ENCODE results near the gene BACH1.

The BACH1 gene

DNA sequence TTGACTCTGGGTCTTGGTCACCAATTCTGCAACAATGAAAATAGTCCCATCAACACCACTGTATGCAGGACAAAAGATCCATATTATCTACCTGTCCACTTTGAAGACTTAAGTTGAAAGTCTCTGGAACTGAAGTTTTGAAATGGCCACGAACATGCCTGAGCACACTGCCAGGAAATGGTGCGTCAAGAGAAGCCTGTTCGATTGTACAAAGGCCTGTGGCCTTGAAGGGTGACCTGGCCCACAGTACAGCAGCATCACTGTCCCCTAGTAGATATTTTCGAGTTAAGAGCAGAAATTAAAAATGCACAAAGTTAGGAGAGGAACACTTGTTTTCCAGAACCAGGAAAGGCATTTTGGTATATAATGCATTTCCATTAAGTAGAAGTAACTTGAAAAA, 78.5 kb downstream of the BACH1 start:
- no peak for DNase-seq (ENCODE audit: low read depth in 2 of 3, low spot score in 1 of 3)

DNA sequence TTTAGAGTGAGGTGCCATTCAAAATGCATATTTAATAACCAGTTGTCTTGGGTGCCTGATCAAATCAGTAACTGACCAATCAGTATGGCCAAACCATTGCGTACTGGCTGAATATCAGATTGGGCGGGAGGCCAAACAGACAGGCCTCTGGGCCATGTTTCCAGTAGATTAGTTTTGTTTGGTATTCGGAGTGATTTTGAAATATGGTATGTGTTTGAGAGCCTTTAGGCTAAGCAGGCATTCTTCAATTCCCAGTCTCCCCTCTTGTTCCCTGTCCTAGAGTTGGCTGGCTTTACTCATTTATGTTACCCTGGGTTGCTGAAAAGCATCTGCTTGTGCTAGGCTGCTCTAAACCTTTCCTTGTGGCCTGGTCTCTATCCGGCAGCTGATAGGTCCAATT, 80.1 kb downstream of the BACH1 start:
- DNase-seq (ENCODE audit: low read depth in 2 of 3, low spot score in 1 of 3): no peak

- DNase-seq (ENCODE audit: low read depth in 2 of 3, low spot score in 1 of 3): no peak
These were observed 80.9 kb downstream of the BACH1 start for GRCh38 chr21:29379517-29380054.

GRCh38 chr21:29382030-29382654, 83.4 kb downstream of the BACH1 start:
- no peak for DNase-seq (ENCODE audit: low read depth in 2 of 3, low spot score in 1 of 3)

- DNase-seq (ENCODE audit: low read depth in 2 of 3, low spot score in 1 of 3): no peak
These were observed 86.1 kb downstream of the BACH1 start for GRCh38 chr21:29384683-29385359.

- DNase-seq (ENCODE audit: low read depth in 2 of 3, low spot score in 1 of 3): no peak
These were observed 87.3 kb downstream of the BACH1 start for GRCh38 chr21:29385934-29386520.

DNA sequence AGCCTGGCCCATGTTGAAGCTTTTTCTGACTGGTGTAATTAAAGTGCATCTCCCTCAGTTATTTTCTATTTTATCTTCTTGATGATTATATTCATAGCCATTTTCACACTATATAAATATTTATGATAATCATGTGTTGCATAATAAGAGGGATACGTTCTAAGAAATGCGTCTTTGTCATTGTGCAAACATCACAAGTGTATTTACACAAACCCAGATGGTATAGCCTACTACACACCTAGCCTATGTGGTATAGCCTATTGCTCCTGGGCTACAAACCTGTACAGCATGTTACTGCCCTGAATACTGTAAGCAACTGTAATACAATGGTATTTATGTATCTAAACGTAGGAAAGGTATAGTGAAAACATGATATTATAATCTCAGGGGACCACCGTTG, 88.1 kb downstream of the BACH1 start:
- no peak for DNase-seq (ENCODE audit: low read depth in 2 of 3, low spot score in 1 of 3)

DNA sequence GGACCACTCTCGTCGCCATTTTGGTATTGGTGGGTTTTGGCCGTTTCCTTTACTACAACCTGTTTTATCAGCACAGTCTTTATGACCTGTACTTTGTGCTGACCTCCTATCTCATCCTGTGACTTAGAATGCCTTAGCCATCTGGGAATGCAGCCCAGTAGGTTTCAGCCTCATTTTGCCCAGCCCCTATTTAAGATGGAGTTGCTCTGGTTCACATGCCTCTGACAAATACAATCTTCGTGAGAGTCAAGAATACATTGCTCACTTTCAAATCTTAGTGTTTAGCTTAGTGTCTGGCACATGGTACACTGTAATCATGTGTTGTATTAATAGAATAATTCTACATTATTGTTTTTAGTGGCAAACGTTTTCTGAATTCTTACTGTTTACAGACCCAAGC, 88.9 kb downstream of the BACH1 start:
- DNase-seq (ENCODE audit: low read depth in 2 of 3, low spot score in 1 of 3): no peak

DNA sequence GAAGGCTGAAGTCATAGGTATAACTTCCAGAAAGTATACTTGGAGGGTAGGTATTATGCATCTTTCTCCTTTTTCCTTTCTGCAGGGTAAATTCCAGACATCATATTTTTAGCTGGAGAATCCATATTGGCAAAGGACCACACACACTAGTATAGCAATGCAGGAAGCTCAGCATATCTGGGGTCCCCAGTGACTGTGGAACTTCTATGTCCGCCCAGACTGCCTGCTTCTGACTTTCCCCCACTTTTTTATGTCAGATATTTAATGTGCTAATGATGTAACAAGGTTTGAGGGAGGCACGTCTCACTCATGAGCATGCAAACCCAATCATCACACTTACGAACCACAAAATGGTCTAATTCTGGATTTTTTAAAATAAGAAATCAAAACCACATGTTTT, 90.4 kb downstream of the BACH1 start:
- no peak for DNase-seq (ENCODE audit: low read depth in 2 of 3, low spot score in 1 of 3)

- no peak for DNase-seq (ENCODE audit: low read depth in 2 of 3, low spot score in 1 of 3)
These were observed 92.1 kb downstream of the BACH1 start for GRCh38 chr21:29390778-29391177.

- DNase-seq (ENCODE audit: low read depth in 2 of 3, low spot score in 1 of 3): no peak
These were observed 95.3 kb downstream of the BACH1 start for GRCh38 chr21:29394051-29394450.
